ENCODE data around the gene EXOC2.

- TF ChIP-seq FOS (IDR thresholded peaks at IDR 0.05; ENCODE audit: borderline replicate concordance, insufficient read depth, low read length) (no peak), CTCF (IDR thresholded peaks at IDR 0.05; ENCODE audit: extremely low read depth in 1 of 2, insufficient read depth in 1 of 2, low read depth in 1 of 2, low read length in 2 of 2) (no peak), POLR2AphosphoS5 (IDR thresholded peaks at IDR 0.05; ENCODE audit: insufficient read depth, low read depth, low read length) (no peak), EZH2 (IDR thresholded peaks at IDR 0.05; ENCODE audit: borderline replicate concordance, low read depth, low read length, severe bottlenecking) (no peak), POLR2A (IDR thresholded peaks at IDR 0.05; ENCODE audit: low read depth, low read length) (no peak), MAX (IDR thresholded peaks at IDR 0.05; ENCODE audit: insufficient read depth, insufficient read length) (no peak)
Observed at GRCh38 chr6:511488-512137, 181.3 kb downstream of the EXOC2 start.
